SIG-M5 treated with dmso at 0.1 percent for 504 hours (cell line): ENCODE data around the gene SF3B2.
"Not testable (repeated sequence)": the region's sequence is repeated elsewhere in the genome, so short reads cannot be mapped to it uniquely, and the experiment has no call there.

ENCODE experiments used
- DNase-seq: peaks from one replicate; lab custom pipeline; 2025; ENCODE audit not compliant: unreplicated experiment; lab: John Stamatoyannopoulos, UW

The SF3B2 gene

GRCh38 chr11:66104057-66104638, 52.0 kb downstream of the SF3B2 start:
- no peak for DNase-seq

- no peak for DNase-seq
These were observed 54.8 kb downstream of the SF3B2 start for GRCh38 chr11:66106786-66107599.

DNA sequence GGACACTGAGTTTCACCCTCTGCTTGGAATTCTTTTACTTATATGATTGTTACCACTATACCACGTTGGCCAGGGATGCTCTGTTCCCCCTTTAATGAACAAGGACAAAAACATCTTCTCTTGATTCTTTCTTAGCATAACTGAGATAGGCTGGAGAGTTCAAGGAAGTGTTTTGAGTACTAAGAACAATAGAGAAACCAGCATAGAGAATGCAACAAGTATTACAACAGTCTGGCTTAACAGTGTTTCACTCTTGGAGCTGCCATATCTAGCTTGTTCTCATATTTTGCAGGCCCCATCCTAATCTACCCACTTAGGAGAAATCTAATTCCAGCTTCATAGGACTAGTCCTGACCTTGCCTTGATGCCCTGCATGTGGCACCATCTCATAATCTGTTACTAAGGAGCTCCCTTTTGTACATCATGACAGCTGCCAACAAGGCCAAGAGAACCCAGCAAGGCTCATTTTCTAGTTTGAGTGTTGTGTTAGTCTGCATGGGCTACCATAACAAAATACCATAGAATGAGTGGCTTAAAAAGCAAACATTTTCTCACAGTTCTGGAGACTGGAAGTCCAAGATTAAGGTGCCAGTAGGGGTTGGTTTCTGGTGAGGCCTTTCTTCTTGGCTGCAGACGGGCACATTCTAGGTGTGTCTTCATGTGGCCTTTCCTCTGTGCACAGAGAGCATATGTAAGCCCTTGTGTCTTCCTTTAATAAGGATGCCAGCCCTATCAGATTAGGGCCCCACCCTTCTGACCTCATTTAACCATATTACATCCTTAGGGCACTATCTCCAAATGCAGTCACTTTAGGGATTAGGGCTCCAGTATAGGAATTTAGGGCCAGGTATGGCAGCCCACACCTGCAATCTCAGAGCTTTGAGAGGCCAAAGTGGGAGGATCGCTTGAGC, 55.7 kb downstream of the SF3B2 start:
- DNase-seq = no peak

DNA sequence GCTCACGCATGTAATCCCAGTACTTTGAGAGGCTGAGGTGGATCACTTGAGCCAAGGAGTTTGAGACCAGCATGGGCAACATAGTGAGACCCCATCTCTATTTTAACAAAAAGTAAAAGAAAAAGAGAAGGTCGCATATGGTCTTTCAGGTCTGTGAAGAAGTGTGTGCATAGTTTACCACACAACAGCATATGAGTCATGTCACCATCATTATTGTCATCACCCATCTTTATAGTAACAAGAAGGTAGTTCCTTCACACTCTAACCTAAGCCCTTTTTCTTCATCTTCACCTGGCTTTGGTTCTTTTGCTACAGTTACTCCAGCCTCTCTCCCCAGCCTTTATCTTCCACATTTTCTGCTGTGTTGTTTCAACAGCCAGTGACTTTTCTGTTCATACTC, 57.1 kb downstream of the SF3B2 start:
- no peak for DNase-seq

- no peak for DNase-seq
These were observed 59.0 kb downstream of the SF3B2 start for GRCh38 chr11:66111158-66111557.

DNA sequence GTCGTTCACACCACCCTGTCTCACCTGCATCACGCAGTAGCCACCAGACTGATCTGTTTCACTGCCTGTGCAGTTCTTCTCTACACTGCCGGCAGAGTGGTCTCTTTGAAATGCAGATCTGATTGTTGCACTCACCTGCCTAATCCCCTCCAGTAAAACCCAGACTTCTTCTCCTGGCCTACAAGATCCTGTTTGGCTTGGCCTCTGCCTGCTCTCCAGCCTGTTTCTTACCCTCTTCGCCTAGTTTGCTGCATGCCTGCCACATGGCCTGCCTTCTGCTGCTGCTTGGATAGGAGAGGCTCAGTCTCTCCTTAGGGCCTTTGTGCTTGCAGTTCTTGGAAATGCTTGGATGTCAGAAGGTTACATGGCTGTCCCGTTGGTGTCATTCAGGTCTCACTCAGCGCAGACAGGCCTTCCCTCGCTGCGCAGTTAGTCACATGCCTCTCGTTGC, 59.9 kb downstream of the SF3B2 start:
- DNase-seq = no peak

DNA sequence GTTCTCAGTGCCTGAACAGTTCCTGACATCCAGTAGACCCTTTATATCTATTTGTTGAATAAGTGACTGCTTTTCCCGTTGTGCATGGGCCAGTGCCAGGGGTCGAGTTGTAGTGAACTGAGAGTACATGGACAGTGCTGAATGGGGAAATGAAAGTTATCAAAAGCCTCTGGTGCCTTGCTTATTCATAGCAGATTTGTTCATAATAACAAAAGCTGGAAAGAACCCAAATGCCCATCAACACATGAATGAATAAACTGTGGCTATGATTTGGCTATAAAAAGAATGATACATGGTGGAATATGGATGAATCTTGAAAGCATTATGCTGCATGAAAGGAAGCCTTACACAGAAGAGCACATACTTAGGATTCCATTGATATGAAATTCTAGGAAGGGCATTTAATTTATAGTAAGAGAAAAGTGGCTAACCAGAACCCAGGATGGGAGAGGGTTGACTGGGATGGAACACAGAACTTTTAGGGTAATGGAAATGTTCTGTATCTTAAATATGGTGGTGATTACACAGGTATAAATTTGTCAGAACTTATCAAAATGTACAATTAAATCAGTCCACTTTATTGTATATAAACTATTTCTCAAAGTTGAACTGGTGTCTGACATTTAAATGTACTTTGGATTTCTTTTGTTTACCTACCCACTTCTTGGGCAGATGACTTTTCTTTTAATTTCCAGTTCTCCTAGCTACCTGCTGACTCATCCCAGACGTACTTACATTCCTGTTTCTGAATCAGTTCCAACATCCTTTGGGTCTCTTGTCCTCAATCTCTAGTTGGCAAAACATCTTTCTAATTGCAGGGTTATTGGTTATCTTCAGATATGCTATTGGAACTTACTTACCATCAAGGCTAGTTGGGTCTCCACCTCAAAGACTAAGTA, 60.7 kb downstream of the SF3B2 start:
- peak; percentile 54 for DNase-seq

DNA sequence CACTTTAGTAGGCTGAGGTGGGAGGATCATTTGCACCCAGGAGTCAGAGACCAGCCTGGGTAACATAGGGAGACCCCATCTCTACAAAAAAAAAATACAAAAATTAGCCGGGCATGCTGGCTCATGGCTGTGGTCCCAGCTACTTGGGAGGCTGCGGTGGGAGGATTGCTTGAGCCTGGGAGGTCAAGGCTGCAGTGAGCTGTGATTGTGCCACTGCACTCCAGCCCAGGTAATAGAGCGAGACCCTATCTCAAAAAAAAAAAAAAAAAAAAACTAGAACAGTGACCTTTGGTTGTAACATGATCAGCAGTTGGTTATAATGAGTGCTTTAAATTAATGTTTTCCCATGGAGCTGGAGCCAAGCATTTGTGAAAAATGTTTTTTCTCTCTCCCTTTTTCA, 62.8 kb downstream of the SF3B2 start:
- not testable (repeated sequence) for DNase-seq

DNA sequence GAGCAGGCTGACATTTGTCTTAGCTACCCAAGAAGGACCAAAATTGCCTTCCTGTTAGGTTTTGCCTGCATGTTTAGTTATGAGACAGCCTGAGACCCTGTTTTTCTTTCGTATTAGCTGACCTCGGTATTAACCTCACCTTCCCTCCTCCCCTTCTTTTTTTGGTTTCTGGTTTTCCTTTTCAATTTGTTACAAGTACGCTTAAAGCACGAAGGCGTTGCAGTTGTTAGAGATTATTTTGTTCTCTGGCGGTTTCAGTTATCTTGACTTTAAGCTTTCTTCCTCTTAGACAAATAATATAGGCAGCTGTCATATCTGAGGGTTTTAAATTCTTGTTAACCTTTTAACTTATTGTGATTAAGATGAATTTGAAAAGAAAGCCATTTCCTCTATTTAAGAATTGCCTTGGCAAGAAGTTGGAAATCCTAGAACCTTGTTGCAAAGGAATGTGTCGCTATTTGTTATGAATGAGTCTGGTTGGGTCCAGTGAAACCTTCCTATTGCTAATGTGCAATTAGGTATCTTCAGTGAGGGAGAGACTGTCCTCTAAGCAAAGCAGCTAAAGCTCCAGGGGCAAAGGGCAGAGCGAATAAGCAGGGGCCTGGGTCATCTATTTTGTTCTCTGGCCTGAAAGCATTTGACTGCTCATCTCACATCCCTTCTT, 63.6 kb downstream of the SF3B2 start:
- DNase-seq = no peak

DNA sequence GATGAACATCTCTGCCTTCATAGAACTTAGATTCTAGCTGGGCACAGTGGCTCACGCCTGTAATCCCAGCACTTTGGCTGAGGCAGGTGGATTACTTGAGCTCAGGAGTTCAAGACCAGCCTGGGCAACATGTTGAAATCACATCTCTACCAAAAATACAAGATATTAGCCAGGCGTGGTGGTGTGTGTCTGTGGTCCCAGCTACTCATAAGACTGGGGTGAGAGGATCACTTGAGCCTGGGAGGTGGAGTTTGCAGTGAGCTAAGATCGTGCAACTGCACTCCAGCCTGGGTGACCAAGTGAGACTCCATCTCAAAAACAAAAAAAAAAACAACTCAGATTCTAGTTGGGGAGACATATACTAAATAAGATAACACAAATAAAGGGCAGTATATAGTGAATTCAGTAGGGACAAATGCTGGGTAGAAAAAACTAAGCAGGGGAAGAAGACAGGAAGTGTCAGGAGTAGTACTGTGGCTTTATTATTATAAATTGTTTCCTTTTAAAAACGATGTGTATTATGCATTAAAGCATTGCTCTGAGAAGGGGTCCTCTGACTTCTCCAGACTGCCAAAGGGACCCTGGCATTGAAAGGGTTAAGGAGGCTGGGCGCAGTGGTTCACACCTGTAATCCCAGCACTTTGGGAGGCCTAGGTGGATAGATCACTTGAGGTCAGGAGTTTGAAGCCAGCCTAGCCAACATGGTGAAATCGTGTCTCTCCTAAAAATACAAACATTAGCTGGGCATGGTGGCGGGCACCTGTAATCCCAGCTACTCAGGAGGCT, 64.6 kb downstream of the SF3B2 start:
- DNase-seq = no peak

- DNase-seq = no peak
These were observed 66.7 kb downstream of the SF3B2 start for GRCh38 chr11:66118847-66119246.
